ENCODE measurements around the gene MED25. TPM values are rescaled to one million over a fixed set of nuclear protein-coding genes. Genes with fewer than 3 reads are reported as not detected.

Gene MED25
- total and polyA plus RNA-seq, 5 experiments from 2014 or later: 7.5 to 43.2 (median 19.2) TPM

- peak overlapping the region in 3 of 10 donors; percentile 26 to 87 (median 69) for H3K4me3 Mint-ChIP-seq
- peaks cover 18 to 43% (median 32%) of the 10 kb centered on the region in 4 donors for H3K4me1 Mint-ChIP-seq
- H3K27me3 Mint-ChIP-seq: no peaks in the 10 kb centered on the region
- peaks cover 0 to 15% (median 0%) of the 10 kb centered on the region in 3 donors for H3K36me3 Mint-ChIP-seq
- peak overlapping the region in 5 of 10 donors; percentile 63 to 82 (median 78) for H3K27ac Mint-ChIP-seq
- DNase-seq: no peak
- ATAC-seq: no peak
- no peaks in the 10 kb centered on the region for H3K9me3 Mint-ChIP-seq
- POLR2A ChIA-PET: interaction anchor here (0.5 to 5.2 kb wide), 11 partner anchors 7 to 483 kb away, joined by 3 to 62 read pairs (median 16); partner anchors contain the start of genes AP2A1, MED25, PNKP and PRMT1
These were observed 57.1 kb downstream of the MED25 start for GRCh38 chr19:49875177-49875576.

GRCh38 chr19:49875857-49876421 lies 57.9 kb downstream of the MED25 start:
- no peaks in the 10 kb centered on the region for H3K9me3 Mint-ChIP-seq
- H3K27me3 Mint-ChIP-seq: no peaks in the 10 kb centered on the region
- DNase-seq: peak in 5 of 10 donors; percentile 30 to 84 (median 50)
- peaks cover 19 to 39% (median 28%) of the 10 kb centered on the region in 4 donors for H3K4me1 Mint-ChIP-seq
- POLR2A ChIA-PET: interaction anchor here (0.5 to 5.2 kb wide), 20 partner anchors 8 to 1512 kb away, joined by 3 to 62 read pairs (median 6); partner anchors contain the start of genes AP2A1, ATF5, FUZ and MED25
- no peak overlapping the region for H3K4me3 Mint-ChIP-seq
- H3K36me3 Mint-ChIP-seq: peaks cover 0 to 20% (median 0%) of the 10 kb centered on the region in 3 donors
- no peak overlapping the region for H3K27ac Mint-ChIP-seq
- ATAC-seq: no peak

GRCh38 chr19:49876422-49877019 lies 58.4 kb downstream of the MED25 start:
- POLR2A ChIA-PET: interaction anchor here (0.5 to 5.2 kb wide), 31 partner anchors 9 to 1513 kb away, joined by 3 to 62 read pairs (median 5); partner anchors contain the start of genes AP2A1, ATF5, FUZ and IL4I1
- Mint-ChIP-seq H3K36me3 (peaks cover 0 to 23% (median 0%) of the 10 kb centered on the region in 3 donors), H3K9me3 (no peaks in the 10 kb centered on the region), H3K27ac (no peak overlapping the region), H3K4me3 (no peak overlapping the region), H3K27me3 (no peaks in the 10 kb centered on the region), H3K4me1 (peaks cover 19 to 39% (median 27%) of the 10 kb centered on the region in 4 donors)
- DNase-seq: peak in 9 of 10 donors; percentile 94 to 99 (median 97)
- ATAC-seq: peak; percentile 60 to 68

GRCh38 chr19:49877020-49877878 lies 59.2 kb downstream of the MED25 start, which contains the start of the genes AKT1S1 and TBC1D17:
AKT1S1 (minus strand) TSS chr19:49877355; CDS start chr19:49873295, 4,060 bp downstream.
TBC1D17 (plus strand) TSS chr19:49877702; CDS start chr19:49877724, 22 bp downstream.
- Mint-ChIP-seq H3K27me3 (no peaks in the 10 kb centered on the region), H3K36me3 (peaks cover 0 to 29% (median 0%) of the 10 kb centered on the region in 3 donors), H3K27ac (no peak within 1 kb of the TSS), H3K9me3 (no peaks in the 10 kb centered on the region), H3K4me3 (no peak within 1 kb of the TSS), H3K4me1 (peaks cover 15 to 33% (median 22%) of the 10 kb centered on the region in 4 donors)
- POLR2A ChIA-PET: interaction anchor here (0.5 to 5.2 kb wide), 31 partner anchors 9 to 1513 kb away, joined by 3 to 62 read pairs (median 5); partner anchors contain the start of genes AP2A1, ATF5, FUZ and IL4I1
- ATAC-seq (peak; percentile 67 to 72), DNase-seq (peak; percentile 91 to 100 (median 99))

GRCh38 chr19:49877879-49878743 lies 60.0 kb downstream of the MED25 start:
- POLR2A ChIA-PET: interaction anchor here (1.0 to 5.2 kb wide), 19 partner anchors 8 to 311 kb away, joined by 3 to 62 read pairs (median 5); partner anchors contain the start of genes ATF5, FUZ, IL4I1 and IRF3
- H3K4me3 Mint-ChIP-seq: no peak overlapping the region
- peak in 9 of 10 donors; percentile 96 to 99 (median 98) for DNase-seq
- peak; percentile 61 to 67 for ATAC-seq
- H3K27ac Mint-ChIP-seq: no peak overlapping the region
- no peaks in the 10 kb centered on the region for H3K9me3 Mint-ChIP-seq
- H3K4me1 Mint-ChIP-seq: peaks cover 15 to 33% (median 21%) of the 10 kb centered on the region in 4 donors
- peaks cover 0 to 35% (median under 1%) of the 10 kb centered on the region in 3 donors for H3K36me3 Mint-ChIP-seq
- no peaks in the 10 kb centered on the region for H3K27me3 Mint-ChIP-seq

GRCh38 chr19:49878744-49879070 lies 60.6 kb downstream of the MED25 start:
- no peak for DNase-seq
- Mint-ChIP-seq H3K36me3 (peaks cover 0 to 41% (median 5%) of the 10 kb centered on the region in 3 donors), H3K4me1 (peaks cover 15 to 31% (median 21%) of the 10 kb centered on the region in 4 donors), H3K27ac (peak overlapping the region in 1 of 10 donors; percentile 48), H3K27me3 (no peaks in the 10 kb centered on the region), H3K4me3 (peak overlapping the region in 2 of 10 donors; percentile 4 to 56), H3K9me3 (no peaks in the 10 kb centered on the region)
- ATAC-seq: no peak
- POLR2A ChIA-PET: interaction anchor here (1.0 to 1.2 kb wide), 3 partner anchors 11 to 51 kb away, joined by 3 to 4 read pairs (median 4); partner anchors contain the start of genes PNKP and PTOV1

GRCh38 chr19:49879243-49879963 lies 61.3 kb downstream of the MED25 start:
- H3K4me1 Mint-ChIP-seq: peaks cover 15 to 31% (median 21%) of the 10 kb centered on the region in 4 donors
- POLR2A ChIA-PET: interaction anchor here (0.6 to 1.2 kb wide), 6 partner anchors 8 to 161 kb away, joined by 3 to 4 read pairs (median 4); partner anchors contain the start of genes PNKP and PTOV1
- H3K9me3 Mint-ChIP-seq: no peaks in the 10 kb centered on the region
- peak overlapping the region in 3 of 10 donors; percentile 48 to 73 (median 50) for H3K27ac Mint-ChIP-seq
- no peaks in the 10 kb centered on the region for H3K27me3 Mint-ChIP-seq
- DNase-seq: no peak
- peaks cover 0 to 41% (median 6%) of the 10 kb centered on the region in 3 donors for H3K36me3 Mint-ChIP-seq
- peak overlapping the region in 2 of 10 donors; percentile 7 to 44 for H3K4me3 Mint-ChIP-seq
- ATAC-seq: no peak

- H3K4me3 Mint-ChIP-seq: peak overlapping the region in 1 of 10 donors; percentile 14
- H3K9me3 Mint-ChIP-seq: no peaks in the 10 kb centered on the region
- DNase-seq: no peak
- no peaks in the 10 kb centered on the region for H3K27me3 Mint-ChIP-seq
- ATAC-seq: no peak
- H3K27ac Mint-ChIP-seq: no peak overlapping the region
- POLR2A ChIA-PET: interaction anchor here (1.2 kb wide), 1 partner anchor 162 kb away, joined by 4 read pairs; no protein-coding TSS in a partner anchor
- H3K4me1 Mint-ChIP-seq: peaks cover 15 to 26% (median 20%) of the 10 kb centered on the region in 4 donors
- H3K36me3 Mint-ChIP-seq: peaks cover 0 to 49% (median 9%) of the 10 kb centered on the region in 3 donors
These were observed 62.2 kb downstream of the MED25 start for GRCh38 chr19:49880162-49880869.

- H3K36me3 Mint-ChIP-seq: peaks cover 0 to 57% (median 9%) of the 10 kb centered on the region in 3 donors
- no peaks in the 10 kb centered on the region for H3K9me3 Mint-ChIP-seq
- peaks cover 12 to 19% (median 16%) of the 10 kb centered on the region in 4 donors for H3K4me1 Mint-ChIP-seq
- DNase-seq: no peak
- POLR2A ChIA-PET: no interaction called here
- H3K27ac Mint-ChIP-seq: peak overlapping the region in 1 of 10 donors; percentile 43
- H3K27me3 Mint-ChIP-seq: no peaks in the 10 kb centered on the region
- no peak overlapping the region for H3K4me3 Mint-ChIP-seq
- no peak for ATAC-seq
These were observed 63.1 kb downstream of the MED25 start for GRCh38 chr19:49881186-49881585.

Data from naive thymus-derived CD8-positive, alpha-beta T cell (primary cell).